ENCODE data around the gene USP35.
"Not testable (repeated sequence)": the region's sequence is repeated elsewhere in the genome, so short reads cannot be mapped to it uniquely, and the experiment has no call there.

The USP35 gene

GRCh38 chr11:78168539-78169477 is 19.9 kb upstream of the USP35 start:
- no peak for DNase-seq

GRCh38 chr11:78170413-78170812 is 18.3 kb upstream of the USP35 start:
- DNase-seq = no peak

GRCh38 chr11:78170874-78171549 is 17.7 kb upstream of the USP35 start:
- DNase-seq = no peak

GRCh38 chr11:78171951-78172350 is 16.8 kb upstream of the USP35 start:
- DNase-seq = no peak

GRCh38 chr11:78175862-78176261 is 12.9 kb upstream of the USP35 start:
- DNase-seq = not testable (repeated sequence)

- no peak for DNase-seq
Measured at GRCh38 chr11:78176605-78177141, 12.0 kb upstream of the USP35 start.

GRCh38 chr11:78177216-78177615 is 11.5 kb upstream of the USP35 start:
- no peak for DNase-seq

- no peak for DNase-seq
Measured at GRCh38 chr11:78179459-78180071, 9.2 kb upstream of the USP35 start.

GRCh38 chr11:78180751-78181150 is 8.0 kb upstream of the USP35 start:
- peak; percentile 38 to 56 (median 42) for DNase-seq

- DNase-seq = peak; percentile 25 to 81 (median 77)
Measured at GRCh38 chr11:78181185-78181584, 7.5 kb upstream of the USP35 start.

- DNase-seq = peak; percentile 93 to 94 (median 94)
Measured at GRCh38 chr11:78187366-78188285, 1.1 kb upstream of the USP35 start.

- DNase-seq = no peak
Measured at GRCh38 chr11:78189174-78189724, 530 bp downstream of the USP35 start.

- DNase-seq = no peak
Measured at GRCh38 chr11:78189851-78190250, 1.1 kb downstream of the USP35 start.

- no peak for DNase-seq
Measured at GRCh38 chr11:78190374-78190773, 1.7 kb downstream of the USP35 start.

- no peak for DNase-seq
Measured at GRCh38 chr11:78190871-78191538, 2.3 kb downstream of the USP35 start.

- peak; percentile 47 to 55 (median 49) for DNase-seq
Measured at GRCh38 chr11:78192223-78192719, 3.6 kb downstream of the USP35 start.

- peak; percentile 68 to 79 (median 78) for DNase-seq
Measured at GRCh38 chr11:78192911-78193351, 4.2 kb downstream of the USP35 start.

GRCh38 chr11:78193806-78194205 is 5.1 kb downstream of the USP35 start:
- DNase-seq = no peak

GRCh38 chr11:78194490-78194889 is 5.8 kb downstream of the USP35 start:
- no peak for DNase-seq

- DNase-seq = peak in 2 of 3 donors; percentile 22 to 24
Measured at GRCh38 chr11:78195917-78196560, 7.3 kb downstream of the USP35 start.

Measured in suppressor macrophage treated with lipopolysaccharide for 1 hour (primary cell).